ENCODE data around the gene ERVK3-1. TPM values are rescaled to one million over a fixed set of nuclear protein-coding genes. Genes with fewer than 3 reads are reported as not detected.
A peak's percentile ranks its signal among the peaks of the same experiment; 100 is the strongest.

Gene ERVK3-1
- total RNA-seq, 1 donor from 2014 or later, result 40.6 TPM

DNA sequence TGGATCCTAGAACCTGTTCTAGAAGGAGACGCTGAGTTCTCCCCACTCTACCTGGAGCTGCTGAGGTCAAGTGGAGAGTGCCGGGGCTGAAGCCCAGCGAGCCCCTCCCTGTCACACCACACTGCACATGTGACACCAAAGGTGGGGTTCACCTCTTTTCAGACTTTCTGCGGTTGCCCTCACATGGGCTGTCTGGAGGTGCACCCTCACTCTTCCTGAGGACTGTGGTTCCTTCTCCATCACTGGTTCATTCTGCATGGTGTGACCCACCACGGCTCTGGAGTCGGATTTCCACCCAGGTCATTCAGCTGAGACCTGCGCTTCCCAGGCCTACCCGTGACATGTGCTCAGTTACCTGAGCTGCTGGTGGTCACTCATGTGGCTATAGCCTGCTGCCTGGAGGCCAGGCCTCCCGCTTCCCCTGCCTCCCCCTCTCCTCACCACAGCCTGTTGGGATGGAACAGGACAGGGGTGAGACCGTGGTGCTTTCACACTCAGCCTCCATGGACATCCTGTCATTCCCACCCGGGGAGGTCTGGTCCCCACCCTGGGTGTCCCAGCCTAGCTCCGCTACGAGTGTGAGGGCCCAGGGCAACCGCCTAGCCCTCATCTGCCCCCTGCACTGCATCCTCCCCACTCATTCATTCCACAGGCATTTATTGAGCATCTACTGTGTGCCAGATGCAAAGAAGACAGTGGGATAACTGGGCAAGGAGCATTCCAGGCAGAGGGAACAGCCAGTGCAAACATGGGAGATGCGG lies 48.7 kb downstream of the ERVK3-1 start:
- H3K4me3 Mint-ChIP-seq (ENCODE audit: unreplicated experiment), result no peak overlapping the region
- no peaks in the 10 kb centered on the region for H3K9me3 Mint-ChIP-seq (ENCODE audit: unreplicated experiment)
- peaks cover 4% of the 10 kb centered on the region for H3K4me1 Mint-ChIP-seq (ENCODE audit: unreplicated experiment)
- H3K27ac Mint-ChIP-seq (ENCODE audit: unreplicated experiment), result no peak overlapping the region
- H3K36me3 Mint-ChIP-seq (ENCODE audit: low read depth, unreplicated experiment), result peaks cover 12% of the 10 kb centered on the region
- H3K27me3 Mint-ChIP-seq (ENCODE audit: unreplicated experiment), result peaks cover 15% of the 10 kb centered on the region
- DNase-seq (ENCODE audit: low spot score), result no peak
- TF ChIP-seq, protein P1, sequence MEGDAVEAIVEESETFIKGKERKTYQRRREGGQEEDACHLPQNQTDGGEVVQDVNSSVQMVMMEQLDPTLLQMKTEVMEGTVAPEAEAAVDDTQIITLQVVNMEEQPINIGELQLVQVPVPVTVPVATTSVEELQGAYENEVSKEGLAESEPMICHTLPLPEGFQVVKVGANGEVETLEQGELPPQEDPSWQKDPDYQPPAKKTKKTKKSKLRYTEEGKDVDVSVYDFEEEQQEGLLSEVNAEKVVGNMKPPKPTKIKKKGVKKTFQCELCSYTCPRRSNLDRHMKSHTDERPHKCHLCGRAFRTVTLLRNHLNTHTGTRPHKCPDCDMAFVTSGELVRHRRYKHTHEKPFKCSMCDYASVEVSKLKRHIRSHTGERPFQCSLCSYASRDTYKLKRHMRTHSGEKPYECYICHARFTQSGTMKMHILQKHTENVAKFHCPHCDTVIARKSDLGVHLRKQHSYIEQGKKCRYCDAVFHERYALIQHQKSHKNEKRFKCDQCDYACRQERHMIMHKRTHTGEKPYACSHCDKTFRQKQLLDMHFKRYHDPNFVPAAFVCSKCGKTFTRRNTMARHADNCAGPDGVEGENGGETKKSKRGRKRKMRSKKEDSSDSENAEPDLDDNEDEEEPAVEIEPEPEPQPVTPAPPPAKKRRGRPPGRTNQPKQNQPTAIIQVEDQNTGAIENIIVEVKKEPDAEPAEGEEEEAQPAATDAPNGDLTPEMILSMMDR (IDR thresholded peaks at IDR 0.05; ENCODE audit: unreplicated experiment), result no peak

DNA sequence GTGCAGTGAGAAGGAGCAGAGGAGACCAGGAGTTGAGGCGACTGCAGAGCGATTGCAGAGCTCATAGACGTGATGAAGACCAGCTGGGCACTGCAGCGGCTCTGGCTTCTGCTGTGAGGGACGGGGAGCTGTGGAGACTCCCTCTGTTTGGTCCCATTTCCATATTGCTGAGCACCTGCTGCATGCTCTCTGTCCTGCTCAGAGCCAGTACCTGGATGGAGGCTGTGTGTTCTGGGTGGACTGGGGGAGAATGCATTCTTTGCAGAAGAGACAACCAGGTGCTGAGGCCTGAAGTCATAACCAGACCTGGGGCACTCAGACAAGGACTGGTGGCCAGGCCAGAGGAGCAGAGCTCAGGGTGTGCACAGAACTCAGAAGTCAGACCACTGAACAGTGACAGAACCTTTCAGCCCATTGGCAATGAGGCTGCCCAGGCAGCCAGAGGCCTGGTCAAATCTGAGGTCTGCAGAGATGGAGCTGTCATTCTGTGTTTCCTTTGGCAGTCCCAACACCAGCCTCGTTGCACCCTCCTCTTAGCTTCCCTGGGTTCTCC lies 49.4 kb downstream of the ERVK3-1 start:
- TF ChIP-seq, protein P1 (IDR thresholded peaks at IDR 0.05; ENCODE audit: unreplicated experiment), result no peak
- no peak for DNase-seq (ENCODE audit: low spot score)
- Mint-ChIP-seq H3K27ac (ENCODE audit: unreplicated experiment) (no peak overlapping the region), H3K4me3 (ENCODE audit: unreplicated experiment) (no peak overlapping the region), H3K4me1 (ENCODE audit: unreplicated experiment) (peaks cover 1% of the 10 kb centered on the region), H3K9me3 (ENCODE audit: unreplicated experiment) (no peaks in the 10 kb centered on the region), H3K27me3 (ENCODE audit: unreplicated experiment) (peaks cover 17% of the 10 kb centered on the region), H3K36me3 (ENCODE audit: low read depth, unreplicated experiment) (peaks cover 9% of the 10 kb centered on the region)

DNA sequence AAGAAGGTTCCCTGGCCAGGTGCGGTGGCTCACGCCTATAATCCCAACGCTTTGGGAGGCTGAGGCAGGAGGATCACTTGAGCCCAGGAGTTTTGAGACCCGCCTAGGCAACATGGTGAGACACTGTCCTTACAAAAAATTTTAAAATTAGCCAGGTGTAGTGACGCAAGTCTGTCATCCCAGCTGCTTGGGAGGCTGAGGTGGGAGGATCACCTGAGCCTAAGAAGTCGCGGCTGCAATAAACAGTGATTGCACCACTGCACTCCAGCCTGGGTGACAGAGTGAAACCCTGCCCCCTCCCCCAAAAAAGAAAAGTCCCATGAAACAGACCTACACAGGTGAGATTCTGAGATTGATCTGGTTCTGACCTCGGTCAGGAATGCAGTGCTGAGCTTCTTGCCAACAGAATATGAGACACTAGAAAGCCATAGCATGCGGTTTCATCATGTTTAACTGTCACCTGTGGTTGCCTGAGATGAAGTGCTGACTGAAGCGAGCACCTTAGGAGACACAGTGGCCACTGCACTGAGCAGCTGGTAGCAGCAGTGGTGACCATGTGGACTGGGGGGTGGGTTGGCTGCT lies 50.1 kb downstream of the ERVK3-1 start:
- Mint-ChIP-seq H3K4me3 (ENCODE audit: unreplicated experiment) (peak overlapping the region; percentile 31), H3K36me3 (ENCODE audit: low read depth, unreplicated experiment) (peaks cover 10% of the 10 kb centered on the region), H3K4me1 (ENCODE audit: unreplicated experiment) (no peaks in the 10 kb centered on the region), H3K27ac (ENCODE audit: unreplicated experiment) (peak overlapping the region; percentile 36), H3K27me3 (ENCODE audit: unreplicated experiment) (peaks cover 14% of the 10 kb centered on the region), H3K9me3 (ENCODE audit: unreplicated experiment) (no peaks in the 10 kb centered on the region)
- TF ChIP-seq, protein P1 (IDR thresholded peaks at IDR 0.05; ENCODE audit: unreplicated experiment), result no peak
- no peak for DNase-seq (ENCODE audit: low spot score)

DNA sequence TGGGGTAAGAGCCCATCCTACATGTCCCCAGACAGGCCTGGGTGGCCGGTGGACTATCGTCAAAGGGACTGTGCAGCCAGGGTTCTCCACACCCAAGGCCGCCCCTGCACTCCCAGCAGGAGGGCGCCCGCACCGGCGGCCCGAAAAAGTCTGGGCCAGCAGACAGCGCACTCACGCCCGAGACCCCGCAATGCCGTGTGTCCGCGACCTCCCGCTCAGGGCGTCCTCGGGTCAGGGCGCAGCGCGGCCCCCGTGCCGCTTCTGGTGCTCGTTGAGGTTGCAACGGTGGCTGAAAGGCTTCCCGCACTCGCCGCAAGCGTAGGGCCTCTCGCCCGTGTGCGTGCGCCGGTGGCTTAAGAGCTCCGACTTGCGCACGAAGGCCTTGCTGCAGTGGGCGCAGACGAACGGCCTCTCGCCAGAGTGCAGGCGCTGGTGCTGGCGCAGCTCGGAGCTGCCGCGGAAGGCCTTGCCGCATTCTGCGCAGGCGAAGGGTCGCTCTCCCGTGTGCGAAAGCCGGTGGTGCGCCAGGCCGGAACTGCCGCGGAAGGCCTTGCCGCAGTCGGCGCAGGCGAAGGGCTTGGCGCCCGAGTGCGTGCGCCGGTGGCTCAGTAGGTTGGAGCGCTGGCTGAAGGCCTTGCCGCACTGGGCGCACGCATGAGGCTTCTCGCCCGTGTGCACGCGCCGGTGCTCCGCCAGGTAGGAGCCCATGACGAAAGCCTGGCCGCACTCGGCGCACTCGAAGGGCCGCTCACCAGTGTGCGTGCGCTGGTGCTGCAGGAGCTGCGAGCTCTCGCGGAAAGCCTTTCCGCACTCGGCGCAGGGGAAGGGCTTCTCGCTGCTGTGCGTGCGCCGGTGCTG lies 51.0 kb downstream of the ERVK3-1 start:
- TF ChIP-seq, protein P1 (IDR thresholded peaks at IDR 0.05; ENCODE audit: unreplicated experiment), result no peak
- Mint-ChIP-seq H3K9me3 (ENCODE audit: unreplicated experiment) (no peaks in the 10 kb centered on the region), H3K27me3 (ENCODE audit: unreplicated experiment) (peaks cover 14% of the 10 kb centered on the region), H3K27ac (ENCODE audit: unreplicated experiment) (no peak overlapping the region), H3K36me3 (ENCODE audit: low read depth, unreplicated experiment) (peaks cover 10% of the 10 kb centered on the region), H3K4me3 (ENCODE audit: unreplicated experiment) (no peak overlapping the region), H3K4me1 (ENCODE audit: unreplicated experiment) (no peaks in the 10 kb centered on the region)
- DNase-seq (ENCODE audit: low spot score), result no peak

All from endothelial cell (in vitro differentiated cells).